Neural cell (in vitro differentiated cells): ENCODE results near the gene AKAP8L.

ENCODE experiments used
- CTCF ChIP-seq: fragments of 450-650 bp; IDR thresholded peaks from 2 replicates; pipeline ENCODE4 v1.5.1; 2014; ENCODE audit warnings: antibody characterized with exemption, mild to moderate bottlenecking, moderate library complexity; ENCODE audit not compliant: poor library complexity, severe bottlenecking
- EZH2 ChIP-seq: fragments of 200-600, 300-800 bp; shearing (Covaris generic), sonication (generic); IDR thresholded peaks from 2 replicates; pipeline ENCODE4 v1.6.1; 2014; ENCODE audit warnings: antibody characterized with exemption, low read length, borderline replicate concordance, mild to moderate bottlenecking; ENCODE audit not compliant: insufficient read depth, poor library complexity, severe bottlenecking
- POLR2AphosphoS5 ChIP-seq: IDR thresholded peaks from 2 replicates; pipeline ENCODE4 v1.6.1; 2012
- RAD21 ChIP-seq: fragments of 450-650 bp; conservative IDR thresholded peaks from 2 replicates; pipeline ENCODE4 v1.6.1; 2014; ENCODE audit warnings: antibody characterized with exemption, mild to moderate bottlenecking, moderate library complexity
- SMC3 ChIP-seq: fragments of 450-650 bp; conservative IDR thresholded peaks from 2 replicates; pipeline ENCODE4 v1.6.1; 2014; ENCODE audit warnings: antibody characterized with exemption, mild to moderate bottlenecking, moderate library complexity; ENCODE audit not compliant: poor library complexity

- TF ChIP-seq CTCF (no peak), RAD21 (no peak), EZH2 (no peak), POLR2AphosphoS5 (no peak), SMC3 (no peak)
Observed at GRCh38 chr19:15424121-15424520, 5.3 kb upstream of the AKAP8L start.
